Body of pancreas (tissue), 4 donors: ENCODE measurements around the gene CAMK1G.

Source experiments
- CTCF ChIP-seq, 7 experiments: fragments of 450-650 bp in 4 of 7; fragments of 200-600 bp in 3 of 7; sonication (generic) in 3 of 7; IDR thresholded peaks; one replicate each; pipeline ENCODE4 v1.5.1; 2016 to 2019; ENCODE audit warnings: antibody characterized with exemption in 7 of 7
- POLR2A ChIP-seq, 3 donors: fragments of 450-650 bp; IDR thresholded peaks; one replicate each; pipeline ENCODE4 v1.6.1; 2016; ENCODE audit warnings: antibody characterized with exemption in 3 of 3, mild to moderate bottlenecking in 2 of 3

GRCh38 chr1:209600541-209600940 is 17.0 kb downstream of the CAMK1G start:
- no peak for TF ChIP-seq CTCF (IDR thresholded peaks at IDR 0.05)
- no peak for TF ChIP-seq POLR2A (IDR thresholded peaks at IDR 0.05)
